SKM-1 treated with dmso at 0.1 percent for 144 hours (cell line): ENCODE results near the gene SHC3.

ENCODE experiments used
- DNase-seq: peaks from one replicate; lab custom pipeline; 2025; ENCODE audit not compliant: unreplicated experiment; lab: John Stamatoyannopoulos, UW

SHC3 gene

DNA sequence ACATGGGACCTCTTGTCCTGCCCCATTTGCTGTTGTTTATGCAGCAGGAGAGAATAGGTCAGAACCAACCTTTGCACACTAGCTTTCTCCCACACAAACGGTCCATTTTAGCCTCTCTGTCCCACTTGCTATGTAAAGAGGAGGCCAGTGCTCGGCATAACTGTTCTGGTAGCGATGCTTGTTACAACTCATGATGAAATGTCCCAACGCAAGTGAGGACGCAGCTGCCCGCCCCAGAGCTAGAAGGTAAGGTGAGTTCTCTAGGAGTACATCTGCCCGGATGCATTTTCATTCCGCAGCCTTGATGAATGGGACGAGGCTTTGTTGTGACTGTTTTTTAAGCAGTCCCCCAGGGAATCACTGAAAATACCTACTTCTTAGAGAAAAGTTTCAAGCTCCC, 173.3 kb downstream of the SHC3 start:
- DNase-seq: no peak

DNA sequence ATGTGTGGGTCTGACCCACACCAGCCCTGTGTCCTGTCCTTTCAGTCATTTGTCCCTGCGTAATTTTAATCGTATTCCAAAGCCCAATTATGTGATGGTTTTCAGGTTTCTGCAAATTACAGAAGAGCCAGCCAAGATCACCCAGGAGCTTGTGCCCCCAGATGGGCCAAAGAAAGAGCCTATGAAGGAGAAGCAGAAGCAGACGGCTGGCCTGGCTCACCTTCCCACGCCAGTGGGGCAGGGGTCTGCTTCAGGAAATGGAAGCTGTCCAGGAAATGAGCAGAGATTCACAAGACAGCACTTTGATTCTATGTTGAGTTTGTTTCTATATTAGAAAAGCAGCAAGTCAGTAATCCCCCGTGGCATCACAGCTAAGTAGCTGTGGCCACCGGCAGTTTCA, 175.6 kb downstream of the SHC3 start:
- no peak for DNase-seq

DNA sequence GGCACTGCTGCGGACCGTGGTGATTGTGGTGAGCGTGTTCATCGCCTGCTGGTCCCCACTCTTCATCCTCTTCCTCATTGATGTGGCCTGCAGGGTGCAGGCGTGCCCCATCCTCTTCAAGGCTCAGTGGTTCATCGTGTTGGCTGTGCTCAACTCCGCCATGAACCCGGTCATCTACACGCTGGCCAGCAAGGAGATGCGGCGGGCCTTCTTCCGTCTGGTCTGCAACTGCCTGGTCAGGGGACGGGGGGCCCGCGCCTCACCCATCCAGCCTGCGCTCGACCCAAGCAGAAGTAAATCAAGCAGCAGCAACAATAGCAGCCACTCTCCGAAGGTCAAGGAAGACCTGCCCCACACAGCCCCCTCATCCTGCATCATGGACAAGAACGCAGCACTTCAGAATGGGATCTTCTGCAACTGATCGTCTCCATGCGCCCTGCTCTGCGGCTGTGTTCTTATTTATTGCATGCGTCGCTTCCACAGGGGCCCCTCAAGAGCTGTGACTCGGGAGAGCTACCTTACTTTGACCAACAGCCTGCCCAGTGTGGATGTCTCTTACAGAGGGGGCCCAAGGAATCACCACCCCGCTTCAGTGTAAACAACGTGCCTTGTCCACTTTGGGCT, 176.6 kb downstream of the SHC3 start:
- no peak for DNase-seq

DNA sequence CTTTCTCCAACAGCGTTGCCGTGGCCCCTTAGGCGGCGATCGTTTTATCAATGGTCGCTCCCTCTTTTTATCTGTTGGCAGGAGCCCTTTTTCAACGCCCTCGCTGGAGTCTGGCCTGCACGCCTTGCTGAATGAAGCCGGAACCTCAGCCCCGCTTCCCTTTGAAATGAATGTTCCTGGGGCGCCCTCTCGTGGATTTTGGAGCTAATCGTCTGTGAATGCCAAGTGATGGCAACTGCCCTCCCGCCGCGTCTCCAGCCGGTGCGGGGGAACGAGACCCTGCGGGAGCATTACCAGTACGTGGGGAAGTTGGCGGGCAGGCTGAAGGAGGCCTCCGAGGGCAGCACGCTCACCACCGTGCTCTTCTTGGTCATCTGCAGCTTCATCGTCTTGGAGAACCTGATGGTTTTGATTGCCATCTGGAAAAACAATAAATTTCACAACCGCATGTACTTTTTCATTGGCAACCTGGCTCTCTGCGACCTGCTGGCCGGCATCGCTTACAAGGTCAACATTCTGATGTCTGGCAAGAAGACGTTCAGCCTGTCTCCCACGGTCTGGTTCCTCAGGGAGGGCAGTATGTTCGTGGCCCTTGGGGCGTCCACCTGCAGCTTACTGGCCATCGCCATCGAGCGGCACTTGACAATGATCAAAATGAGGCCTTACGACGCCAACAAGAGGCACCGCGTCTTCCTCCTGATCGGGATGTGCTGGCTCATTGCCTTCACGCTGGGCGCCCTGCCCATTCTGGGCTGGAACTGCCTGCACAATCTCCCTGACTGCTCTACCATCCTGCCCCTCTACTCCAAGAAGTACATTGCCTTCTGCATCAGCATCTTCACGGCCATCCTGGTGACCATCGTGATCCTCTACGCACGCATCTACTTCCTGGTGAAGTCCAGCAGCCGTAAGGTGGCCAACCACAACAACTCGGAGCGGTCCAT, 177.4 kb downstream of the SHC3 start:
- peak; percentile 50 for DNase-seq

DNA sequence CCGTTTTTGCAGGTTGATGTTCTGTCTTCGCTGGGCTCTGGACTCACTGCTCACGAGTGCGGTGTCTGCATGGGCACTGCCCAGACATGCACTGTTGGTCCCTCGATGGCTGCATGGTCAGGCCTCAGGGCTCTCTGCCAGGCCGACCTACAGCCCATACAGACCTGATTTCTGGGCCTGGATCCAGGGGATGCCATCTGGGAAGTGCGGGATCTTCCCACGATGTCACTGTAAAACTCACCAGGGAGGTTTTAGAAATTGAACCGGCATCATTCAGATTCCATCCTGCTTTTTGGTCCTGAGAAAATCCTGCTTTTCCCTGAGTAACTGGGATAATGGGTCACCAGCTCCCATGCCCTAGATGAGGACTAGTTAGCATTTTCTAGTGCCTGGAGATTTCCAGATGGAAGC, 178.2 kb downstream of the SHC3 start:
- no peak for DNase-seq

DNA sequence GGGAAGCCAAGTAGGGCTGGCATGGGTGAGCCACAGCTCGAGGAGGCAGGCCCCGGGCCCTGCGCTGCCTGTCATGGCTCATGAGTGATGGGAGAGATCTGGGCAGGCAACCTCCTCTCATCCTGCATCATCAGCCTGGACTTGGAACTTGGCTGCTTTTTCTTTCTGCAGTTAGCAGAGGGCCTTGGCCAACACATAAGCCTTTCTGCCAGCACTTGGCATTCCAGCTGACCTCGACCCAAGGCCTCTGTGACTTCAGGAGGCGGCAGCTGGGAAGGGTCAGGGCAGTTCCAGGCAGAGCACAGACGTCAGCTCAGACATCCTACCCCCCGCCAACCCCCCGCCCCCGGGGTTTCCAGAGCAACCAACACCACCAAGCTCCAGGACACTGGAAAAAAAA, 179.7 kb downstream of the SHC3 start:
- no peak for DNase-seq

DNA sequence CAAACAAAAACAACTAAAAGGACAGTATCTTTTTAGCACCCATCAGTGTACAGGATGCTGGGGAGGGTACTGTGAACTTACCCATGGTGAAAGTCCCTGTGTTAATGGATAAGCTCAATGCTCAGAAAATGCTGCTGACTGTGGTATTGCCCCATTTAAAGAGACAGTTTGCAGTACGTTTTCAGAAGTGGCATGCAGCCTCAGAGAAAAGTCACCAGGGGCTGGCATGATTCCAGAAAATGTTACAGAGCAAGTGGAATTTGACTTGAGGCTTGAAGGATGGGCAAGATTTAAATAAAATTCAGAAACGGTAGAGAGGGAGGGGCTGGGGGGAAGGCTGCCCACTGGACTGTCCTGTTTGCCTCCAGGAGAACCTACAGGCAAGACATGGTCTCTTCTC, 180.1 kb downstream of the SHC3 start:
- DNase-seq: no peak

DNA sequence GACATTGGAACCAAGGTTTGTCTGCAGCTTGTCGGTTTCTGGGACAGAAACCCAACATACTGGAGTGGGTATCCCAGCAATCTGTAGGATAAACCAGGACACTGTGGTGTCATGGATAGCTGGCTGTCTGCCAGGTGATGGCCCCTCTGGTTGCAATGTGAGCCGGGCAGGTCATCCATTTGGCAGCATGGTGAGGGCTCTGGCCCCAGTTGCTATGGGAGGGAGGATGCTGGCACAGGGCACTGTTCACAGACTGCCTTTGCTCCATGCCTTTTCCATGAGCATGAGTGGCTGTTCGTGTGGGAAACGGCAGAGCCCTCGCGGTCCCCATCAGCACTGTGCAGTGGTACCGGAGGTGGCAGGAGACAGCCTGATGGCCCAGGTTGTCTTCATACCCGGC, 181.0 kb downstream of the SHC3 start:
- DNase-seq: no peak

DNA sequence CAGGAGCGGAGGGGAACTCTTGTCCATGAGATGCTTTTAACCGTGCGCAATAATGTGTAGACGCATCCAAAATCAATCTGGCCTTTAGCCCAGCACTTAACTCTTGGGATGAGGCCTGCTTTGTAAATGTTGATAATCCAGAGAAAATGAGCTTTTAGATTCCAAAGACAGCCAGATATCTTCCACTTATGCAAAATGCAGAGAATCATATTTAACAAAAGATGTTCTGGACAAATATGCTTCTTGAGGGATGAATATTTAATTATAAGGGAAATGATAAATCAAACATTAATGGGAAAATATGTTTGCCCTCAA, 181.7 kb downstream of the SHC3 start:
- DNase-seq: no peak

DNA sequence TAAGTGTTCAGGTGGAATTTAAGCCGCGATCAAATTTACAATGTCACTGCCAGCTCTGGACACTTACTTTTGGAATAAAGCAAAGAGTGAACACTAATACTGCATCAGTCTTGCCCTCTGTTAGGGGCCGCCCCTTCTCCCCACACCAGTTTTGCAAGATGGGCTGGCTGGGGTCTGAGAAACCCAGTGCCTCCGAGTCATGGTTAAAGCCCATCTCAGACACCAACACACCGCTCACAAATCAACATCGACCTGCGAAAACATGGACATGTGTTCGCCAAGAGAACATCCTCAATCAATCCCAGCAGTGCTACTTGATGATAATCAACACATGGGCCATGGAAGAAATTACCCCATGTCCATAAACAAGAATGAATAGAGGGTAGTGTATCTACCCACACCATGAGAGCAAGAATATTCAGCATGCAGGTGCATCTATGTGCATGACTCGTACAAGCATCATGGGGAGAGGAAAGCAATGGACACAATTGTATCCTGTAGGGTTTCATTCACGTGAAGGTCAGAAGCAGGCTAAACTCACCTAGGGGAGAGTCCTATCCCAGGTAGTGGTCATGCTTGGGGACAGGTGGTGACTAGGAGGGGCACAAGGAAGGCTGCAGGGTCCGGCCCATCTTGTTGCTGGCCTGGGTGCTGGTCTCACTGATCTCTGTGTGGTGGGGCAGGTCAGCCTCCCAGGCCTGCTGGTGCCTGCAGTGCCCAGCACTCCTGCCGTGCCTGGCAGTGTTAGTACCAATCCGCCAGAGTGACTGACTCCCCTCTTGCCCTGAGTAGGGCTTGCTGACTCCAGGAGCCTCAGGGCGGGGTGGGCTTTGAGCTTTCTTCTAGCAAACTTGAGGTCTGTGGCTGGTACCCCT, 182.3 kb downstream of the SHC3 start:
- DNase-seq: no peak

DNA sequence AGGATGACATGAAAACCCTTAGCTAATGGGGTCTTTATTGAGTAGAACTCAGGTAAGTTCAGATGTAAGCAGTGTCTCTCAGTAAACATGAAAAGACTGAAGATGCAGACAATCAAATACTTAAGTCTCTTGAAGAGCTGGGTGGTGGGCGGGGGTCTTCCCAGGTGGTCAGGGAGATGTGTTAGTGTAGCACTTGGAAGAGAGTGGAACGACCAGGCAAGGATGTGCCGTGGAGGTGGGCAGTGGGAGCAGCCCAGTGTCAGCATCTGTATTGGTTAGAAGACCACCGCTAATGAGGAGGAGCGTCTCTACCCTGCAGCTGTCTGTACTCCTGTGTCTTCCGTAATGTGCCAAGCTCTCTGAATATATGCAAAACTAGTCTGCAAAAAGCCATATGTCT, 183.0 kb downstream of the SHC3 start:
- DNase-seq: no peak

DNA sequence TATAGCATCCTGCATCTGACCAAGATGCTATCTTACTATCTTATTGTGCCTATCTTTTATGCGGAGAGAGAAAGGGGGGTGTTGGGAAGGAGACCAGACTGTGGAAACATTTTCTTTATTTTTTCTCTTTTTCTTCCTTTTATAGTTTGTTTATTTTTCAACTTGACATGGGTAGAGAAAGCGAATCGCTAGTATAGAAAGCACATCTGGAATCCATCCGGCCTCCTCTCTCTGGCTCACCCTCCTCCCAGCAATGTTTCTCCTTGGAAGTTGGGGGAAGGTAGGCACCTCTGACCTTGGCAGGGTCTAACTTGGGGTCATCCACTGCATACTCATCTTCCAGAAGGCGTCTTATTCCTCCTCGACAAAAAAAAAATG, 183.4 kb downstream of the SHC3 start:
- DNase-seq: no peak

DNA sequence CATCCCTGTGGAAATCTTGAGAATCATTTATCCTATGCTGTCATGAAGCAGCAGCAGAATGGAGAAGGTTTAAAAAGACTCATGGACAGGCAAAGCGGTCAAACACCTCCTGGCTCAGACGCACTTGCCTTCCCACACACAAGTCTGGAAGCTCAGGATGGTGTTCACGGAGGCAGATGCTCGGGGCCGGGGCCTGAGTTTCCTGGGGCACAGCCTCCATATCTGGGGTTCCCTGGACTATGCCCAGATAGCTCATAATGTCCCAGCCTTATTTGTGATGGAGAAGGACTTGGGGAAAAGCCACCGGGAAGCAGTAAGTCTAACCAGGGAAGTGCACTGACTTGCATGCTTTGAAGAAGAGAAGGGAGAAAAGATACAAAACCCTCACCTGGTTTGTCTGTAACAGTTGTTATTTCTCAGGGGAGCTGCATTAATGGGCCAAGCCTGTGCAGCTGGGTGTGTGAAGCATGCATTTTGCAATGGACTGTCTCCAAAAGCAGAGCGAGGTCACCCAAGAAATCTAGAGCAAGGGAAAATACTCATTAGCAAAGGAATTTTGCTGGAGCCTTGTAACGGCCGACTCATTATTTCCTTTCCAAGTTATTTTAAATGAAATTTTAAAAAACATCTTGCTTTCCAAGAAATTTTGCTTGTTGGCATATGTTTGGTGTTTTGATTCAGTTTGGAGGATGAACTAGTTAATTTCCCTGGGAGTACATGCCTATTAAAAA, 184.0 kb downstream of the SHC3 start:
- no peak for DNase-seq

DNA sequence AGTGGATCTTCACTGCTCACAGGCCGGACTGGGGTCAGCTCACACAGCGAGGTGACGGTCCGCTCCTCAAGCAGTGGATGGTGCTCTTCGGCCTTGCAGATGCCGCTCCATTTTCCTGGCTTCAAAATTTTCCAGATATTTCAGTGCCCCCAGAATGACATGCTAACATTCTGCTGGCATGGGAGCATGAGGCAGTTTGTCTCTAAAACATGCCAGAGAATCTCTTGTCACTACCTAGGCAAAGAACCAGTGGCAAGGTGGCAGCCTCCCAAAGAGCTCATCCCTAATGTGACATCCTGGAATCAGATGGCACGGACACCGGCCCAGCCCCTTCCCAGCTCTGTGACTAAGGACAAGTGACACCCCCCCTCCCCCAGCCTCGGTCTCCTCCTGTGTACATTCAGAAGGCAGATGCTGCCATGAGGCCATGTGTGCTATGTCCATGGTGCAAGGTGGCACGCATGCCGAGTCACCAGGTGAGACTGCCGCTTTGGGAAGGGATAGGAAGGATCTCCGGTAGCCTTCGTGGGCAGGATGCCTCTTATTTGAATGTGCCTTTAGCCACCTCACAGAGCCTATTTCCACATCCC, 184.7 kb downstream of the SHC3 start:
- DNase-seq: no peak

DNA sequence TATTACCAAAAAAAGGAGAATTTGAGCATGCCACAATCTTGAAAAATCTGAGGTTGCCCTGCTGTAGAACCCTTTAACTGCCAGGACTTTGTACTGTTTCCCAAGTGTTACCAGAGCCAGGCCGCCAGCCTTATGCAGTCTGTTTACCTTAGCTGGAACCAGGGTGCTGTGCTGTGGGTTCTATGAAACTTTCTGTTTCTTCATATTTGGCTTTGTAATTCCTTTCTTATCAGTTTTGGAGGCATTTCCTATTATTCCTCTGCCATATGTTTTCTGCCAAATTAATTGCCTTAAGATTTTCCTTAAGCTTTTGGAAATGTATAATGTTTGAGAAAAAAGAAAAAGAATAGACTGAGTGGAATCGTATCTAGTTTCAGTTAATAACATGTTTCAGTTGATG, 185.3 kb downstream of the SHC3 start:
- DNase-seq: no peak

DNA sequence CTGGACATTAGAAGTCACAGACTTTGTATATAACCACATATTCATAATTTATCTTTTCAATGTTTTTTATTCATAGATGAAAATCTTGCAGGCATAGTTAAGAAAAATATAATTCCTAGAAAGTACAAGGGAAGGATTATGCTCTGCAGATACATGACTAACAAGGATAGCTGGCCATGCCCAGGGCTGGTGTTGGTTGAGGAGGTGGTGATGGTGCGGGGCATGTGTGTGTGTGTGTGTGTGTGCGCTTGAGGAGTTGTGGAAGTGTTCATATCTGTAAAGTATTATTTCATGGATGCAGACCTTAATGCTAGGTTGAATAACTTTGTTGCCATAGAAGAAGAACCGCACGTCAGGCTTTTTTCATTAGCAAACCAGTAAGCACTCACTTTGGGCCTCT, 186.1 kb downstream of the SHC3 start:
- no peak for DNase-seq

DNA sequence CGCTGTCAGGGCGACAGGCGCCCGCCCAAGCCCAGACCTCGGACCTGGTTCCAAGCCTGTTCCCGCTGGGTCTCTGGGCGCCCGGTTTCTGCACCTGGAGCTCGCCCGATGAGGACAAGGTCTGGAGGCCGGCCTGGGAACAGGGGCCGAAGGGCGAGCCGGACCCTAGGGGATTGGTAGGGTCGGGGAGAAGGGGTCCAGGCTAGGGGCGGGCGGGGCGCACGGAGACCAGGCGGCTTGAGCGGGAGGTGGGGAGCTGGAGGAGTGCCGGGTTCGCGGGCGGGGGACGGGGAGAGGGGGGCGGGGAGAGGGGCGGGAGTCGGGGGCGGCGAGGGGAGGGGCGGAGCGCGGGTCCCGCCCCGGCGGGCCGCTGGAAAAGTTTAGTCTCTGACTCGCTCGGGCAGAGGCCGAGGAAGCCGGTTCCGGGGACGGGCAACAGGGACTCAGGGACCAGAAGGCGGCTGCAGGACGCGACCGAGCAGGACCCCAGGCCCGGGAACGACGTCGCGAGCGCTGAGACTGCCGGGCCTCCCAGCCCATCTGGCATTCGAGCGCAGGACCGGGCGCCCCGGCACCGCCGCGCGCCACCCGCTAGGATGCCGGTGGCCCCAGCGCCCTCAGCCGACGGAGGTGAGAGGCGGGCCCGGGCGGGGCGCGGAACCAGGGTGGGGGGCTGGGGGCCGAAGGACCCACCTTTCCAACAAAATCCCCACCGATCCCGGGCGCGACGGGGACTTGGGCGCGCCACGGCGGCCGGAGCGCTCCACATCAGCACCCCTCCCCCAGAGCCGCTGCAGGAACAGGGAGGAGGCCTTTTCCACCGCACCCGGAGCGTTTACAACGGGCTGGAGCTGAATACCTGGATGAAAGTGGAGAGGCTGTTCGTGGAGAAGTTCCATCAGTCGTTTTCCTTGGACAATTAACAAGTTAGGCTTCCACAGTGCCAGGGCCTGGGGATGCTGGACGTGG, 187.3 kb downstream of the SHC3 start, which contains the start of gene S1PR3:
S1PR3 (plus strand) TSS at position 403 of the 969 bp plus-strand sequence. CDS start 9,733 bp downstream, outside the sequence.
- no peak for DNase-seq

DNA sequence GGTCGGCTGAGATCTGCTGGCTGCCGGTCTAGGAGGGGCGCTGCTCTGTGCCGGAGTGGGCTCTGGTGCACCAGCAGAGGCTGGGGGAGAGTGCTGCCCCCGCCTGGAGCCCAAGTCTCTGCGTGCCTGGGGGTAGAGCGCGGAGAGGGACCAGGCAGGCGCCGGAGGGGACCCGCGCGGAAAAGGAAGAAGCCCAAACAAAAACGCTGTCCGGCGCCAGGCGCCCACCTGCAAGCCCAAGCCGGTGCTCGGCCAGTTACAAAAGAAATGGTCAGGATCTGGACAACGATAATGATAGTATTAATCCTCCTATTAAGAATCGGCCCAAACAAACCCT, 187.9 kb downstream of the SHC3 start:
- DNase-seq: no peak

DNA sequence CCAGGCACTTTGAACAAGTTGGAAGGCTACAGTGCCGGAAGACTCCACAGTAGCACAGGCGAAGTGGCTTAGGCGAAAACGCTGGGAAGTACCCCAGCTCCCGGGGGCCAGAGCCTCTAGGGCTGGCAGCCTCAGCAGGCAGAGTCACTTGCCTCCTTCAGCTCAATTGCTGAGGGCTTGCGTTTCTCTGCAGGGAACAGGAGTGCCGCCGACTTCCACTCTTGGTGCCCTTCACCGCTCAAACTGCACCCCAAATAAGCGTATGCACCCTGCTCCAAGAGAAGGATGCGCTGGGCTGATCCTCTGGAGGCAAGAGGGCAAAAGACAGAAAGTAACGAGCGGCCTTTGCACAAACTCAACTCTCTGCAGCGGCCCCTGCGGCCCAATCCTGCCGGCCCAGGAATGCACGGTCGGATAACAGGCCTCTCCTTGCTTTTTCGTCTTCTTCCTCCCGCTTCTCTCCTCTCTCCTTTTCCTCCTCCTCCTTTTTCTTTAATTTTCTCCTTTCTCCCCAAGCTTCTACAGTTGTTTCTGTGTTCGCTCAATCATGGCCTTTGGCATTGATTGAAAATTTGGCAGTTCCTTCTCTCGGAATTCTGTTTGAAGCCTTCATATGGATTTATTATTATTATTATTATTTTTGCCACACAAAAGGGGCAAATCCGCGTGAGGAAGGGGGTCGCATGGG, 188.4 kb downstream of the SHC3 start:
- no peak for DNase-seq
